Duodenal mucosa (tissue), 2 donors: ENCODE data around the gene ATRAID.
"Not testable (repeated sequence)": the region's sequence is repeated elsewhere in the genome, so short reads cannot be mapped to it uniquely, and the experiment has no call there.

ENCODE experiments used
- H3K27ac ChIP-seq: one replicate; pipeline ENCODE4 v1.7.0; 2013; ENCODE audit warnings: low read depth, low read length
- H3K27me3 ChIP-seq, 2 donors: one replicate each; pipeline ENCODE4 v1.7.0; 2013; ENCODE audit warnings: low read length in 2 of 2, control low read depth in 1 of 2; ENCODE audit not compliant: insufficient read depth in 2 of 2, control insufficient read depth in 1 of 2
- H3K36me3 ChIP-seq, 2 donors: one replicate each; pipeline ENCODE4 v1.7.0; 2013; ENCODE audit warnings: low read length in 2 of 2, control low read depth in 1 of 2; ENCODE audit not compliant: insufficient read depth in 2 of 2, control insufficient read depth in 1 of 2
- H3K4me1 ChIP-seq, 2 donors: one replicate each; pipeline ENCODE4 v1.7.0; 2013; ENCODE audit warnings: low read length in 2 of 2, control low read depth in 1 of 2; ENCODE audit not compliant: insufficient read depth in 2 of 2, control insufficient read depth in 1 of 2
- H3K4me3 ChIP-seq, 2 donors: one replicate each; pipeline ENCODE4 v1.7.0; 2013; ENCODE audit warnings: low read length in 2 of 2, low read depth in 1 of 2
- H3K9ac ChIP-seq, 2 donors: one replicate each; pipeline ENCODE4 v1.7.0; 2013; ENCODE audit warnings: low read length in 2 of 2, low read depth in 1 of 2
- H3K9me3 ChIP-seq, 2 donors: one replicate each; pipeline ENCODE4 v1.7.0; 2013; ENCODE audit warnings: low read length in 2 of 2, control low read depth in 1 of 2; ENCODE audit not compliant: control insufficient read depth in 1 of 2

The ATRAID gene

DNA sequence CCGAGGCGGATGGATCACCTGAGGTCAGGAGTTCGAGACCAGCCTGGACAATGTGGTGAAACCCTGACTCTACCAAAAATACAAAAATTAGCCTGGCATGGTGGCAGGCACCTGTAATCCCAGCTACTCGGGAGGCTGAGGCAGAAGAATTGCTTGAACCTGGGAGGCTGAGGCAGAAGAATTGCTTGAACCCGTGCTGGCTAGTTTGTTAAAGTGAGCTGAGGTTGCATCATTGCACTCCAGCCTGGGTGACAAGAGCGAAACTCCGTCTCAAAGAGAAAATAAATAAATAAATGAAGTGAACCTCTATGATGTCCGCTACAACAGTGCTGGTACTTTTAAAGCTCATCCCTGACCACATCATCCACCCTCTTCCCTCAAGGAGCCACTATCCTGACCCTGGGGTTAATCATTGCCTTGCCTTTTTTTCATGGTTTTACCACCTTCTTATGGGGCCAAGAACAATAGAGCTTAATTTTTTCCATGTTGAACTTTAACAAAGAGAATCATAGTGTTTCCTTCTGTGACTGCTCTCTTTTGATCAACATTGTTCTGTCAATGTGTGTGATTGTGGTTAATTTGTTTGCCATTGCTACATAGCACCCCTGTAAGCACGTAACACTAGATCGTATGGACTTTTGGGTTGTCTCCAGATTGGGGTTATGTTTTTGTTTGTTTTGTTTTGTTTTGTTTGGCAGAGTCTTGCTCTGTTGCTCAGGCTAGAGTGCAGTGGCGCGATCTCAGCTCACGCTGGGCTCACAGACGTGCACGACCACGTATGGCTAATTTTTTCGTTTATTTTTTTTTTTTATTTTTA, 17.1 kb upstream of the ATRAID start:
- Histone ChIP-seq H3K27ac (no peak overlapping the region), H3K4me3 (no peak overlapping the region), H3K4me1 (no peaks in the 10 kb centered on the region), H3K9me3 (no peaks in the 10 kb centered on the region), H3K27me3 (no peaks in the 10 kb centered on the region), H3K9ac (no peak overlapping the region), H3K36me3 (peaks cover 0 to 4% of the 10 kb centered on the region in 2 donors)

DNA sequence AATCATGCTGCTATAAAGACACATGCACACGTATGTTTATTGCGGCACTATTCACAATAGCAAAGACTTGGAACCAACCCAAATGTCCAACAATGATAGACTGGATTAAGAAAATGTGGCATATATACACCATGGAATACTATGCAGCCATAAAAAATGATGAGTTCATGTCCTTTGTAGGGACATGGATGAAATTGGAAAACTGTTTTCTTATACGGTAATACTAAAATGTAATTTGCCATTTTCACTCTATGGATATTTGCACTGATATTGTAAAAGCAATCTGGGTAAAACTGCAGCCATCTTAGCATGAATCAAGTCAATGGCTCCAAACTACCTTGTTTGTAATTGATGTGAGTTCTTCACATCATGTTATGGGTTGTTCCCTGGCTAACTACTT, 16.0 kb upstream of the ATRAID start:
- not testable (repeated sequence) for H3K9ac ChIP-seq, H3K27me3 ChIP-seq, H3K9me3 ChIP-seq, H3K4me1 ChIP-seq, H3K4me3 ChIP-seq, H3K27ac ChIP-seq
- peaks cover 0 to 14% of the 10 kb centered on the region in 2 donors for H3K36me3 ChIP-seq

DNA sequence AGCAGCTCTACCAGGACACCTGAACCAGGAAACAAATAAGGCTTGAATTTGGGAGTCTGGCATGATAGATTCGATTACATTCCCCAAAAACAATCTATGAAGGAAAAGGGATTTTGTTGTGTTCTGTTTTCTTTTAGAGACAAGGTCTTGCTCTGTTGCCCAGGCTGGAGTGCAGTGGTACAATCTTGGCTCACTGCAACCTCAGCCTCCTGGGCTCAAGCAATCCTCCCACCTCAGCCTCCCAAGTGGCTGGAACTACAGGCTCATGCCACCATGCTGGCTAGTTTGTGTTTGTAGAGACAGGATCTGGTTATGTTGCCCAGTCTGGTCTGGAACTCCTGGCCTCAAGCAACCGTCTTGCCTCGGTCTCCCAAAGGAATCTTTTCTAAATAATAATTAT, 13.8 kb upstream of the ATRAID start:
- H3K36me3 ChIP-seq = peaks cover 7 to 32% of the 10 kb centered on the region in 2 donors
- not testable (repeated sequence) for H3K9me3 ChIP-seq, H3K9ac ChIP-seq, H3K4me1 ChIP-seq, H3K27ac ChIP-seq, H3K4me3 ChIP-seq, H3K27me3 ChIP-seq

DNA sequence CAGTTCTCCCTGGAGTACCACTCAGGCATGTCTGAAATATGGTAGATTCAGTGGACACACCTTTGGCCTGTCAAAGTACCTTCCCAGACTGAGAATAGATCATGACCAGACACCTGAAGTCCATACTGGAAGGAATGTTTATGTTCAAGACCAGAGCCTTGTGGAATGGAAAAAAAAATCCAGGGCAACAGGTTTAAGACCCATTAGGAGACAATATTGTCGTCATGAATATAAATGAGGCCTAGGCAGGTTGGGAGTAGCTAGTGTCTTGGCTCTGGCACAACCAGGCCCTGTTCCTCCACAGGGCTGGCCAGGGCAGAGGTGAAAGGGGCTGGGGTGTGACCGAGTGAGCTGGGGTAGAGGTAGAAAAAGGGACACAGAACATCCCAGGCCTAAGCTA, 13.2 kb upstream of the ATRAID start:
- no peaks in the 10 kb centered on the region for H3K27me3 ChIP-seq
- no peak overlapping the region for H3K9ac ChIP-seq
- H3K9me3 ChIP-seq = no peaks in the 10 kb centered on the region
- H3K36me3 ChIP-seq = peaks cover 7 to 38% of the 10 kb centered on the region in 2 donors
- H3K4me1 ChIP-seq = no peaks in the 10 kb centered on the region
- no peak overlapping the region for H3K4me3 ChIP-seq
- H3K27ac ChIP-seq = no peak overlapping the region

DNA sequence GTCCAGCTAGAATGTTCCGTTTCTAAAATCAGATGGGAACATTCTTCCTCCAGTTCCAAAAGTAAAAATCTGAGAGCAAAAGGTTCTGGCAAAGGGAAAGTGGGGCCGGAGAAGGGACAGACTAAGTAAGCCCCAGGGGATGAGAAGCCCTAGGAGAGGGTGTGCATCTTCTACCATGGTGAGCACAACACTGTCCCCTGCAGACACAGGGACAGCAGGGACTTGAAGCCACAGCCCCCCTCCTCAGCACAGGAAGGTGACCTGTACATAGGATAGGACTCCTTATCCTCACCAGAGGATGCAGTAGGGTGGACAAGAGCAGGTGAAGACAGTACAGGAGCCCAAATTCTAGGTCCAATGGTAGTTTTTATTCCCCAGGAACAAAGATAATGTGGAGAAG, 12.6 kb upstream of the ATRAID start:
- Histone ChIP-seq H3K27me3 (no peaks in the 10 kb centered on the region), H3K4me3 (no peak overlapping the region), H3K9ac (no peak overlapping the region), H3K4me1 (no peaks in the 10 kb centered on the region), H3K9me3 (no peaks in the 10 kb centered on the region), H3K27ac (no peak overlapping the region), H3K36me3 (peaks cover 7 to 43% of the 10 kb centered on the region in 2 donors)

DNA sequence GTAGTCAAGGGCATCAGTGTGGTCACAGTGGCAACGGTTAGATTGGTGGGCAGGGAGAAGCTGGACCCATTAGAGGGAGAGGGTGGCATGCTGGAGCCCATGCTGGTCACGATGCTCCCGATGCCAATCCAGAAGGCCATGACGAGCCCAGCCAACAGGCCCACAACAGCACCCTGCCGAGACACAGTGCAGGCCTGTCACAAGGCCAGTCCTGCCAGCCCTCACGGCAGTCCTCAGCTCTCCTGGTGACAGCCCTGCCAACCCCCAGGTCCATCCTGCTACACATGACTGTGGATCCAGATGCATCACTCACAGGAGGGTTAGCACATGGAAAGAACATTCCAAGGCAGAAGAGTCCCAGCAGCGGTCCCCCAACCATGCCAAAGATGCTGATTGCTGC, 10.2 kb upstream of the ATRAID start:
- Histone ChIP-seq H3K36me3 (peaks cover 24 to 68% of the 10 kb centered on the region in 2 donors), H3K4me3 (no peak overlapping the region), H3K9ac (no peak overlapping the region), H3K27me3 (no peaks in the 10 kb centered on the region), H3K9me3 (no peaks in the 10 kb centered on the region), H3K27ac (no peak overlapping the region), H3K4me1 (no peaks in the 10 kb centered on the region)

DNA sequence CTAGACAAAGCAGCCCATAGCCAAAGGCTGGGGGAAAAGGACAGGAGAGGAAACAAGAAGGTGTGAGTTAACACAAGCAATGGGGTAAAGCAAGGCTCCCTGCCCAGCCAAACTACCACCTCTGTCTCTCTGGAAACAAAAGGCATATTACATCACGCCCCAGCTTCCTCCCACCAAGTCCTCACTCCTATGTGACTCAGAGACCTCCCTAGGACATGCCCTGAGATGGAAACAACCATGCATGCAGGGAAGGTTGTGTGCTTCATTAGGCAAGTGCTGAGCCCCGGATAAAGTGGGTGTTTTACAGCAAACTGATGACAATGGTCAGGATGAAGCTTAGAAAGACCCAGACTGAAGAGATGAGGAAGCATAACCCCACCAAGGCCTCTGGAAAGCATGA, 9.0 kb upstream of the ATRAID start:
- Histone ChIP-seq H3K27ac (no peak overlapping the region), H3K36me3 (peaks cover 27 to 80% of the 10 kb centered on the region in 2 donors), H3K27me3 (no peaks in the 10 kb centered on the region)

DNA sequence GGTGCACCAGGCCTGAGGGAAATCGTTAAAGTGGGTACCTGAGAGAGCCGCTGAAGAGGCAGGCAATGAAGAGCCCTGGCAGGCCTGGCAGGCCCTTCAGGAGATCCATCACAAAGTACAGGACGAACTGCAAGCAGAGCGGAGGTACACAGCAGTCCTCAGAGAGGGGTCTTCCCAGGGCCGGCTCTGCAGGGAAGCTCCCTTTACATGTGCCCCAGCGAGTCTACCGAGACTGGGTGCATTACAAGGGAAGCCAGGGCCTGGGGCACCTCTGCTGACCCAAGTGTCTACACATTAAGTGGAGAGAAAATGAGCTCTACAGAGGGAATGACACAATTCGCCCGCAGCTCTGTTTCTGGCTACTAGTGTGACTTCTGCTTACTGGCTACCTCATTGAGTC, 8.1 kb upstream of the ATRAID start:
- Histone ChIP-seq H3K9me3 (no peaks in the 10 kb centered on the region), H3K4me3 (no peak overlapping the region), H3K4me1 (no peaks in the 10 kb centered on the region), H3K27me3 (no peaks in the 10 kb centered on the region), H3K27ac (no peak overlapping the region), H3K36me3 (peaks cover 27 to 88% of the 10 kb centered on the region in 2 donors), H3K9ac (no peak overlapping the region)

More for the DNA sequence above, 9.0 kb upstream of the ATRAID start:
- Histone ChIP-seq H3K9me3 (no peaks in the 10 kb centered on the region), H3K4me3 (no peak overlapping the region), H3K4me1 (no peaks in the 10 kb centered on the region), H3K9ac (no peak overlapping the region)

DNA sequence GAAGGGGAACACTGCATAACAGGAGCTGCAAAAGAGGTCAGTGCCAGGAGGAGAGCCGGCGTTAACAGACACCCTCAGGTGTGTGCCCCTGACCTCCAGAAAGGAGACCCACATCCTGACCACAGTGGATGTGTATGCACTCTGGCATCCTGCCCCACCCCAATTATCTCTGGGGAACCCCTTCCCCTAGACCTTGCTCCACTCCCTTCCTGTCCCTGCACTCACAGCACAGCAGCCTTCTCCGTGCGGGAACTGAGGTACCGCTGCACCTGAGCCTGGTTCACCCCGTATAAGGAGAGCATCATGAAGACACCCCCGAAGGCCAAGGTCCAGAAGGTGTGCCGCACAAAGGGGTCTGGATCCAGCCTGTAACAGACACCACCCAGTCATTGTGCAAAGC, 7.3 kb upstream of the ATRAID start:
- H3K9me3 ChIP-seq = no peaks in the 10 kb centered on the region
- no peak overlapping the region for H3K27ac ChIP-seq
- H3K9ac ChIP-seq = no peak overlapping the region
- H3K4me1 ChIP-seq = peaks cover 6% of the 10 kb centered on the region in 2 donors
- H3K27me3 ChIP-seq = no peaks in the 10 kb centered on the region
- H3K36me3 ChIP-seq = peaks cover 27 to 89% of the 10 kb centered on the region in 2 donors
- no peak overlapping the region for H3K4me3 ChIP-seq

DNA sequence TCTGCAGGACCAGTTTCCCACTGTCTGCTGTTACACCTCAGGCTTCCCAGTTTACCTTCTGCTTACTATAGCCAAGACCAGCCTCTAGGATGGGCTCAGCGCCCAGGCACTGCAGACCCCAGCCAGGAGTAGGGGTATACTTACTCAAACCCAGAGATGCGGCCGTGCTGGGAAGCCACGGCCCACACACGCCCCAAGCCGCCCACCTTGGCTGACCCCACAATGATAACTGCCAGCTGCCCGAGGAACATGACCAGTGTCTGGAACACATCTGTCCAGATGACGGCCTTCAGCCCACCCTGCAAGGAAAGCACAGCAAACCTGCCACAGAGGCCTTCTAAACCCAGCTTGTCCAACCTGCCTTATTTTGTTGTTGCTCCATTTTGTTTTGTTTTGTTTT, 6.6 kb upstream of the ATRAID start:
- H3K27ac ChIP-seq = no peak overlapping the region
- peaks cover 12 to 13% of the 10 kb centered on the region in 2 donors for H3K4me1 ChIP-seq
- no peaks in the 10 kb centered on the region for H3K27me3 ChIP-seq
- H3K4me3 ChIP-seq = no peak overlapping the region
- H3K9ac ChIP-seq = no peak overlapping the region
- H3K36me3 ChIP-seq = peaks cover 27 to 83% of the 10 kb centered on the region in 2 donors
- no peaks in the 10 kb centered on the region for H3K9me3 ChIP-seq
